Vagina (tissue), 2 donors: ENCODE measurements around the gene FAM117A. TPM values are rescaled to one million over a fixed set of nuclear protein-coding genes. Genes with fewer than 3 reads are reported as not detected.

ENCODE experiments used
- DNase-seq, 2 donors: peaks; one replicate each; pipeline ENCODE4 v3.0.0-alpha.2; 2017; ENCODE audit errors: extremely low spot score in 2 of 2
- H3K27ac ChIP-seq: fragments of 200-600 bp; sonication (generic); one replicate; pipeline ENCODE4 v1.5.1; 2019
- H3K27me3 ChIP-seq: fragments of 200-600 bp; sonication (generic); one replicate; pipeline ENCODE4 v1.5.1; 2019
- H3K36me3 ChIP-seq, 2 donors: fragments of 200-600 bp; sonication (generic); one replicate each; pipeline ENCODE4 v1.5.1; 2017 to 2019
- H3K4me1 ChIP-seq: fragments of 200-600 bp; sonication (generic); one replicate; pipeline ENCODE4 v1.5.1; 2019
- H3K4me3 ChIP-seq, 2 donors: fragments of 200-600 bp; sonication (generic); 1 replicate in 1 of 2; 2 replicates in 1 of 2; pipeline ENCODE4 v1.5.1; 2016 to 2019
- H3K9me3 ChIP-seq: fragments of 200-600 bp; sonication (generic); one replicate; pipeline ENCODE4 v1.5.1; 2019
- POLR2A ChIP-seq, 2 donors: fragments of 450-650 bp; IDR thresholded peaks; one replicate each; pipeline ENCODE4 v1.6.1; 2017; ENCODE audit warnings: antibody characterized with exemption in 2 of 2, mild to moderate bottlenecking in 2 of 2, moderate library complexity in 2 of 2
- POLR2AphosphoS5 ChIP-seq, 2 donors: sonication (generic); formaldehyde crosslinking; IDR thresholded peaks; one replicate each; pipeline ENCODE4 v1.9.0; 2017; ENCODE audit warnings: antibody characterized with exemption in 2 of 2, mild to moderate bottlenecking in 2 of 2, low read depth in 1 of 2; ENCODE audit not compliant: insufficient read depth in 1 of 2
- intact Hi-C: fragments of 100-400 bp; cut with DNase I; formaldehyde crosslinking; loops from one replicate; pipeline ENCODE4 v1.15.1; 2023
- total RNA-seq: library from RNA; depleted of rRNA; stranded (reverse); fragments of >200 nt; gene quantifications from one replicate; pipeline ENCODE4 v1.2.3, GENCODE V29; 2016
- TF ChIP-seq, protein P1 (sequence below), 3 experiments: fragments of 450-650 bp in 2 of 3; fragments of 200-600 bp in 1 of 3; sonication (generic) in 1 of 3; IDR thresholded peaks; one replicate each; pipeline ENCODE4 v1.5.1; 2017 to 2019; ENCODE audit warnings: antibody characterized with exemption in 3 of 3, mild to moderate bottlenecking in 2 of 3, moderate library complexity in 2 of 3

The FAM117A gene
- total RNA-seq, 1 donor from 2014 or later = 15.7 TPM

DNA sequence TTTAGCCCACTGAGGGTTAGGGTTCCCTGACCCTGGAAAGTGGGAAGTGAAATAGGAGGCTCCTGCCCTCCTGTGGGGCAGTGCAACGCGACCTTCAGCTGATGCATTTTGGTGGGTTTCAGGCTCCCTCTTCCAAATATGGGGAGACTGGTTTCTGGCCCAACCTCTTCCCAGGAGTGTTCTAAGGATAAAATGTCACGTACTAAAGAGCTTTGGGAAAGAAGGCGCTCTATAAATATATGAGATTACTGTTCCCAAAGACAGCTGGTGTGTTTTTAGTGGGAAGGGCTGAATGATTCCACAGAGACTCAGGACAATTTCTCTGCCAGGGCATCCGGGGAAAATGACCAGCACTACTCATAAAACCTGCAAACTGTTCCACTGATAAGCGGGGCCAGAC, 65.9 kb downstream of the FAM117A start:
- H3K27me3 ChIP-seq = no peaks in the 10 kb centered on the region
- intact Hi-C loops = no loop called here
- no peak for DNase-seq
- peaks cover 0 to 34% of the 10 kb centered on the region in 2 donors for H3K36me3 ChIP-seq
- peaks cover 8% of the 10 kb centered on the region for H3K4me1 ChIP-seq
- TF ChIP-seq, protein P1, sequence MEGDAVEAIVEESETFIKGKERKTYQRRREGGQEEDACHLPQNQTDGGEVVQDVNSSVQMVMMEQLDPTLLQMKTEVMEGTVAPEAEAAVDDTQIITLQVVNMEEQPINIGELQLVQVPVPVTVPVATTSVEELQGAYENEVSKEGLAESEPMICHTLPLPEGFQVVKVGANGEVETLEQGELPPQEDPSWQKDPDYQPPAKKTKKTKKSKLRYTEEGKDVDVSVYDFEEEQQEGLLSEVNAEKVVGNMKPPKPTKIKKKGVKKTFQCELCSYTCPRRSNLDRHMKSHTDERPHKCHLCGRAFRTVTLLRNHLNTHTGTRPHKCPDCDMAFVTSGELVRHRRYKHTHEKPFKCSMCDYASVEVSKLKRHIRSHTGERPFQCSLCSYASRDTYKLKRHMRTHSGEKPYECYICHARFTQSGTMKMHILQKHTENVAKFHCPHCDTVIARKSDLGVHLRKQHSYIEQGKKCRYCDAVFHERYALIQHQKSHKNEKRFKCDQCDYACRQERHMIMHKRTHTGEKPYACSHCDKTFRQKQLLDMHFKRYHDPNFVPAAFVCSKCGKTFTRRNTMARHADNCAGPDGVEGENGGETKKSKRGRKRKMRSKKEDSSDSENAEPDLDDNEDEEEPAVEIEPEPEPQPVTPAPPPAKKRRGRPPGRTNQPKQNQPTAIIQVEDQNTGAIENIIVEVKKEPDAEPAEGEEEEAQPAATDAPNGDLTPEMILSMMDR (IDR thresholded peaks at IDR 0.05) = no peak
- TF ChIP-seq POLR2AphosphoS5 (IDR thresholded peaks at IDR 0.05; ENCODE audit: insufficient read depth in 1 of 2, low read depth in 1 of 2) (no peak), POLR2A (IDR thresholded peaks at IDR 0.05) (no peak)
- H3K9me3 ChIP-seq = no peaks in the 10 kb centered on the region
- H3K27ac ChIP-seq = no peak overlapping the region
- H3K4me3 ChIP-seq = no peak overlapping the region

DNA sequence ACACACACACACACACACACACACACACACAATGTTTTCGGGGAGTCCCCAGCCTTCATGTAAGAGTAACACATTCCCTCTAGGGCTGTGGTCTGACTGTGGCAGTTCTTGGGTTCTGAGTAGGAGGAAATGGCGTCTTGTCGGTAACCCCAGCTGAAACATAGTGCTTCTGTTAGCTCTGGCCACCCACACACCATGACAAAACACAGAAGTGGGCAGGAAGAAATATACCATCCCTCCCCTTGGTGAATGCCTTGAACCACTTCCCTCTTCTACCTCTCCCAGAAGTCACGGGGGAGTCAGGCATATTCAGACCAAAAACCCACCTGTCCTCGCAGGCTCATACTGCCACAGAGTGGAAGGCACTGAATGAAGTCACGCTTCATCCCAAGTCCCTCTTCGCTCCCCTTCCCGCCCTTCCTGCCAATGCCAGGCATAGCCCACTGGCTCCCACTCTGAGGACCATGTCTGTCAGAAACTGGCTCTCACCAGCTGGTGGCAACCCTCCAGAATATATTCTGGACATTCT, 67.6 kb downstream of the FAM117A start:
- no peak overlapping the region for H3K27ac ChIP-seq
- no peak for TF ChIP-seq POLR2A (IDR thresholded peaks at IDR 0.05)
- no peak for TF ChIP-seq POLR2AphosphoS5 (IDR thresholded peaks at IDR 0.05; ENCODE audit: insufficient read depth in 1 of 2, low read depth in 1 of 2)
- TF ChIP-seq, protein P1 (IDR thresholded peaks at IDR 0.05) = no peak
- peaks cover 16% of the 10 kb centered on the region for H3K4me1 ChIP-seq
- H3K36me3 ChIP-seq = peaks cover 0 to 19% of the 10 kb centered on the region in 2 donors
- no peak for DNase-seq
- intact Hi-C loops = no loop called here
- H3K4me3 ChIP-seq = no peak overlapping the region
- no peaks in the 10 kb centered on the region for H3K27me3 ChIP-seq
- H3K9me3 ChIP-seq = no peaks in the 10 kb centered on the region

DNA sequence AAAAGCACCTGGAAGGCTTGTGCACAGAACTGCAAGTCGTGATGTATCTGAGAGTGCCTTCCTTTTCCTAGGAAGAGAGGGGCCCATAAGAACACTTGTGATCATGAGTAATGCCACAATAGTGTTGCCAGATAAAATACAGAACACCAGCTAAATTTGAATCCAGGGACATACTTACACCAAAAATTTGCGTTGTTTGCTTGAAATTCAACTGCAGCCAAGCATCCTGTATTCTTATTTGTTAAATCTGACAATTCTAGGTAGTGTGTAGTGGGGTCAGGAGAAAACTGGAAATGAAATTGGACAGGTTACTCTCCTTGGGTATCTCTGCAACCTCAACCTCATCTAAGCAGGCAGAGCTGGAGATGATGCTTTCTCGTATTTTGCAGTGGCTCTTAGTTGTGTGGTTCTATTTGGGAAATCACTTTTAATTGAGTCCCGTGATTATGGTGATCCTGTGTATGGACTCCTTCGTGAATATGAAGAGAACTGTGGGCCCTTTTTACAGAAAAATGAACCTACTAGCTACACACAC, 68.2 kb downstream of the FAM117A start:
- H3K27ac ChIP-seq = no peak overlapping the region
- H3K4me3 ChIP-seq = no peak overlapping the region
- no peaks in the 10 kb centered on the region for H3K9me3 ChIP-seq
- H3K4me1 ChIP-seq = peaks cover 16% of the 10 kb centered on the region
- no peaks in the 10 kb centered on the region for H3K27me3 ChIP-seq
- intact Hi-C loops = loop anchor here (1.0 kb wide), 1 partner anchor 127 kb away; no protein-coding TSS in a partner anchor
- H3K36me3 ChIP-seq = peaks cover 0 to 14% of the 10 kb centered on the region in 2 donors
- TF ChIP-seq POLR2AphosphoS5 (IDR thresholded peaks at IDR 0.05; ENCODE audit: insufficient read depth in 1 of 2, low read depth in 1 of 2) (no peak), POLR2A (IDR thresholded peaks at IDR 0.05) (no peak)
- TF ChIP-seq, protein P1 (IDR thresholded peaks at IDR 0.05) = no peak
- no peak for DNase-seq

DNA sequence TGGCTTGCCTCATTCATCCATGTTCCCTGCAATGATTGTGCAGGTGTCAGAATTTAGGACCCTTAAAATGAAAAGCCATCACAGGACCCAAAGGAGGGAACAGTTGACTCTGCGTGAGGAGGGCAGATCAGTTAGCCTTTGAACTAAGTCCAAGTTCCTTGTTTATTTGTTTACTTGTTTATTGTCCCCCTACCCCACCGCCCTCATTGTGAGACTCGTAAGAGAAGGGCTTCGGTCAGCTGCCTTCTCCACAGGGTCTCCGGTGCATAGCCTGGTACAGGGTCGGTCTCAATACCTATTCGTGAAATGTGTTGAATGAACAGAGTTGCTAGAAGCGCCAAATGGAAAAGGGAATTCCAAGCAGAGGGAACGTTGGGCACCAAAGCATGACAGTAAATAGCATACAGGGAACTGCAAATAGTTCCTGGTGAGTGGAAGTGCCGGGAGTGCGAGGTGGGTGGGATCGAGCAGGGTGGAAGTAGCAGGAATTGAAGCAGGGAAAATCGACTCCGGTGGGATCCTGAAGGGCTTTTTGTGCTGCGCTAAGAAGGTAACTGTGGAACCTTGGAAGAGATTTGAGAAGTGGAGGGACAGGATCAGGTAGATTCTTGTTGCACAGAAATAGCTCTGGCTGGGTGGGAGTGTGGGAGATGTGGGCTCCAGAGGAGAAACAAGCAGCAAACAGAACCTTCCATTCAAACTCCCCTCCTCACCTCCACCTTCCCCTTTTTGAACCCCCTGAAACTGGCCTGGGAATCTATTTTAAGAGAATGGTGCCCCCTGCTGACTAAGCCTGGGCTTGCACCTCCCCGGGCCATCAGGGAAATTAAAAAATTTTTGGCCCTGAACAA, 68.9 kb downstream of the FAM117A start:
- H3K4me3 ChIP-seq = no peak overlapping the region
- peaks cover 16% of the 10 kb centered on the region for H3K4me1 ChIP-seq
- DNase-seq = no peak
- H3K9me3 ChIP-seq = no peaks in the 10 kb centered on the region
- peaks cover 0 to 7% of the 10 kb centered on the region in 2 donors for H3K36me3 ChIP-seq
- H3K27ac ChIP-seq = no peak overlapping the region
- TF ChIP-seq, protein P1 (IDR thresholded peaks at IDR 0.05) = peak; percentile 88 to 99 (median 97)
- no peak for TF ChIP-seq POLR2A (IDR thresholded peaks at IDR 0.05)
- peak in 1 of 2 donors; percentile 42 for TF ChIP-seq POLR2AphosphoS5 (IDR thresholded peaks at IDR 0.05; ENCODE audit: insufficient read depth in 1 of 2, low read depth in 1 of 2)
- no peaks in the 10 kb centered on the region for H3K27me3 ChIP-seq
- intact Hi-C loops = loop anchor here (1.0 kb wide), 1 partner anchor 127 kb away; no protein-coding TSS in a partner anchor
